Amniotic stem cell (primary cell): Measurements from ENCODE around the gene TGFBR3.
"Not testable (repeated sequence)": the region's sequence is repeated elsewhere in the genome, so short reads cannot be mapped to it uniquely, and the experiment has no call there.

Source experiments
- DNase-seq: peaks from one replicate; lab custom pipeline; 2025; lab: John Stamatoyannopoulos, UW

TGFBR3 gene

GRCh38 chr1:91847851-91848250 is 38.1 kb downstream of the TGFBR3 start:
- no peak for DNase-seq

- no peak for DNase-seq
Observed at GRCh38 chr1:91846639-91847013, 39.3 kb downstream of the TGFBR3 start.

- no peak for DNase-seq
Observed at GRCh38 chr1:91846007-91846638, 39.8 kb downstream of the TGFBR3 start.

GRCh38 chr1:91844862-91845528 is 41.0 kb downstream of the TGFBR3 start:
- DNase-seq, result peak; percentile 76

- DNase-seq, result no peak
Observed at GRCh38 chr1:91843843-91844242, 42.1 kb downstream of the TGFBR3 start.

GRCh38 chr1:91842563-91842962 is 43.4 kb downstream of the TGFBR3 start:
- DNase-seq, result no peak

GRCh38 chr1:91842056-91842455 is 43.9 kb downstream of the TGFBR3 start:
- no peak for DNase-seq

GRCh38 chr1:91840276-91840675 is 45.7 kb downstream of the TGFBR3 start:
- not testable (repeated sequence) for DNase-seq

- no peak for DNase-seq
Observed at GRCh38 chr1:91836331-91837040, 49.5 kb downstream of the TGFBR3 start.

- DNase-seq, result no peak
Observed at GRCh38 chr1:91835087-91835521, 50.8 kb downstream of the TGFBR3 start.

- DNase-seq, result not testable (repeated sequence)
Observed at GRCh38 chr1:91834549-91834948, 51.4 kb downstream of the TGFBR3 start.

- no peak for DNase-seq
Observed at GRCh38 chr1:91833946-91834345, 52.0 kb downstream of the TGFBR3 start.

GRCh38 chr1:91831132-91831930 is 54.6 kb downstream of the TGFBR3 start:
- DNase-seq, result no peak

GRCh38 chr1:91830242-91831131 is 55.5 kb downstream of the TGFBR3 start:
- no peak for DNase-seq

GRCh38 chr1:91829293-91830153 is 56.4 kb downstream of the TGFBR3 start:
- DNase-seq, result no peak

GRCh38 chr1:91828583-91829281 is 57.2 kb downstream of the TGFBR3 start:
- DNase-seq, result no peak

- DNase-seq, result no peak
Observed at GRCh38 chr1:91827459-91828321, 58.3 kb downstream of the TGFBR3 start.

GRCh38 chr1:91827087-91827458 is 58.9 kb downstream of the TGFBR3 start:
- DNase-seq, result no peak

- no peak for DNase-seq
Observed at GRCh38 chr1:91826649-91827048, 59.3 kb downstream of the TGFBR3 start.
